ENCODE results near the gene ERP27. TPM values are rescaled to one million over a fixed set of nuclear protein-coding genes. Genes with fewer than 3 reads are reported as not detected.

The ERP27 gene
- total RNA-seq, 3 donors from 2014 or later, result 0.96 to 8.5 (median 7.8) TPM

GRCh38 chr12:14884458-14884878, 53.9 kb downstream of the ERP27 start:
- TF ChIP-seq POLR2AphosphoS5 (IDR thresholded peaks at IDR 0.05), result peak; percentile 49 to 79 (median 56)
- no peak for TF ChIP-seq POLR2A (IDR thresholded peaks at IDR 0.05)
- H3K4me3 ChIP-seq, result peak overlapping the region; percentile 50 to 59 (median 55)
- no peaks in the 10 kb centered on the region for H3K36me3 ChIP-seq
- intact Hi-C loops (cut with DNase I; ENCODE audit: low total_unique reads), result no loop called here
- peaks cover 0 to 7% of the 10 kb centered on the region in 2 donors for H3K4me1 ChIP-seq
- no peaks in the 10 kb centered on the region for H3K27me3 ChIP-seq
- H3K27ac ChIP-seq, result peak overlapping the region; percentile 88 to 93
- peak; percentile 76 to 77 for DNase-seq (ENCODE audit: low spot score in 2 of 2)
- no peaks in the 10 kb centered on the region for H3K9me3 ChIP-seq

GRCh38 chr12:14883686-14884085, 54.7 kb downstream of the ERP27 start:
- no peaks in the 10 kb centered on the region for H3K36me3 ChIP-seq
- no peak for DNase-seq (ENCODE audit: low spot score in 2 of 2)
- H3K9me3 ChIP-seq, result no peaks in the 10 kb centered on the region
- H3K4me3 ChIP-seq, result peak overlapping the region; percentile 50 to 59 (median 55)
- no peaks in the 10 kb centered on the region for H3K27me3 ChIP-seq
- peaks cover 0 to 7% of the 10 kb centered on the region in 2 donors for H3K4me1 ChIP-seq
- TF ChIP-seq POLR2AphosphoS5 (IDR thresholded peaks at IDR 0.05) (peak in 1 of 3 donors; percentile 30), CTCF (IDR thresholded peaks at IDR 0.05) (no peak)
- peak overlapping the region; percentile 88 to 93 for H3K27ac ChIP-seq
- intact Hi-C loops (cut with DNase I; ENCODE audit: low total_unique reads), result no loop called here

- Histone ChIP-seq H3K4me3 (peak overlapping the region in 1 of 3 donors; percentile 59), H3K36me3 (no peaks in the 10 kb centered on the region), H3K9me3 (no peaks in the 10 kb centered on the region), H3K4me1 (peaks cover 0 to 3% of the 10 kb centered on the region in 2 donors), H3K27me3 (no peaks in the 10 kb centered on the region), H3K27ac (no peak overlapping the region)
- DNase-seq (ENCODE audit: low spot score in 2 of 2), result no peak
- no peak for TF ChIP-seq CTCF (IDR thresholded peaks at IDR 0.05)
- intact Hi-C loops (cut with DNase I; ENCODE audit: low total_unique reads), result no loop called here
Measured at GRCh38 chr12:14880890-14881453, 57.4 kb downstream of the ERP27 start.

DNA sequence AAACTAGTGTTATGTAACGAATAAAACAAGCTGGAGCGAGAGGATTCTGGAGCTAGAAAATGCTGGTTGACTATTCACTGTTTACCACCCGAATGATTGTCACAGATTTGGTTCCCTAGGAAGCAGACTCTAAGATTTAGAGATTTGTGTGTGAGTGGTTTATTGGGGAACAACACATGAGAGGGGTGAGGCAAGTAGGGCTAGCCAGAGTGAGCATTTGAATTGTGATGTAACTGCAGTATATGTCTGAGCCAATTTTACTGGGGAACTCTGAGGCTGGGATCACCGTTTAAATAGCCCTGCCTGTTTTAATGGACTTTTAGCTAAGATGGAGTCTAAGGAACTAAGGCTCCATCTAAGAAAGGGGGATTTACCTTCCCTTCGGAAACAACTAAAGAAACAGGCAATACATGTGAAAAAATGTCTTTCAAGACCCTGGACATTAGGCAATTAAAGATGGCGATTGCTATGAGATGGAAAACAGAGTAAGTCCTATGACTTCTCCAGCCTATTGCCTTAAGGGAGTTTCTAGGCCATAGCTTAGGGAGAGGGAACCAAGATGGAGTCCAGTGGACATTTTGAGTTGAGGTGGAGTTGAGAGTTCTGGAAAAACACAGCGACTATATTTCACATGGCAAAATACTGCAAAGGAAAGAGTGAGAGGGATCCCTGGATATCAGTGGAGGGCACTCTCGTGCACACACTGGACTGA, 59.0 kb downstream of the ERP27 start:
- peaks cover 0 to 3% of the 10 kb centered on the region in 2 donors for H3K4me1 ChIP-seq
- no peaks in the 10 kb centered on the region for H3K27me3 ChIP-seq
- H3K36me3 ChIP-seq, result no peaks in the 10 kb centered on the region
- no peak overlapping the region for H3K4me3 ChIP-seq
- intact Hi-C loops (cut with DNase I; ENCODE audit: low total_unique reads), result no loop called here
- no peak for TF ChIP-seq POLR2AphosphoS5 (IDR thresholded peaks at IDR 0.05)
- TF ChIP-seq CTCF (IDR thresholded peaks at IDR 0.05), result no peak
- TF ChIP-seq POLR2A (IDR thresholded peaks at IDR 0.05), result no peak
- H3K27ac ChIP-seq, result peak overlapping the region; percentile 36 to 60
- H3K9me3 ChIP-seq, result no peaks in the 10 kb centered on the region
- no peak for DNase-seq (ENCODE audit: low spot score in 2 of 2)

DNA sequence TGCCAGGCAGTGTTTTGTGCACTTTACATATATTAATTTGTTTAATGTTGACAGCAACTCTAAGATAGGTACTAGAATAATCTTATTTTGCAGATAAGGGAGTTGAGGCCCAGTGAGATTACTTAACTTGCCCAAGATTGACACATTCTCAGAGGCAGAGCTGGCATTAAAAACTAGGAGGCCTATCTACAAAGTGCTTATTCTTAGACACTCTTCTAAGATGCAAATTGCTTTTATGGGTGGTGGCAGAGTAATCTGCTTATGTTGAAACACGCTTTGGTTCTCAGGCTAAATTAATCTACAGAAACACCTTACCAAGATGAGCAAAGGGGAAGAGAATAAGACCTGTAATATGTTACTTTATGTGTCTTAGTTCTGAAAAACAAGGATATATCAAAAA, 59.8 kb downstream of the ERP27 start:
- DNase-seq (ENCODE audit: low spot score in 2 of 2), result no peak
- Histone ChIP-seq H3K36me3 (no peaks in the 10 kb centered on the region), H3K9me3 (no peaks in the 10 kb centered on the region), H3K27ac (no peak overlapping the region), H3K4me1 (no peaks in the 10 kb centered on the region), H3K27me3 (no peaks in the 10 kb centered on the region), H3K4me3 (no peak overlapping the region)
- no peak for TF ChIP-seq POLR2AphosphoS5 (IDR thresholded peaks at IDR 0.05)
- intact Hi-C loops (cut with DNase I; ENCODE audit: low total_unique reads), result no loop called here

GRCh38 chr12:14876833-14877232, 61.5 kb downstream of the ERP27 start:
- no peaks in the 10 kb centered on the region for H3K36me3 ChIP-seq
- DNase-seq (ENCODE audit: low spot score in 2 of 2), result no peak
- no peaks in the 10 kb centered on the region for H3K9me3 ChIP-seq
- H3K4me3 ChIP-seq, result no peak overlapping the region
- H3K27ac ChIP-seq, result no peak overlapping the region
- intact Hi-C loops (cut with DNase I; ENCODE audit: low total_unique reads), result no loop called here
- no peak for TF ChIP-seq POLR2A (IDR thresholded peaks at IDR 0.05)
- no peak for TF ChIP-seq CTCF (IDR thresholded peaks at IDR 0.05)
- TF ChIP-seq POLR2AphosphoS5 (IDR thresholded peaks at IDR 0.05), result no peak
- no peaks in the 10 kb centered on the region for H3K4me1 ChIP-seq
- H3K27me3 ChIP-seq, result no peaks in the 10 kb centered on the region
